Naive thymus-derived CD8-positive, alpha-beta T cell (primary cell): ENCODE data around the gene RNF150. TPM values are rescaled to one million over a fixed set of nuclear protein-coding genes. Genes with fewer than 3 reads are reported as not detected.

Experiments
- ATAC-seq, 2 donors: fragments of 150-1000 bp; cut with Tn5 transposase in 1 of 2; sonication (Bioruptor Pico), chemical (Tn5 transposase) in 1 of 2; 1 replicate in 1 of 2; 2 replicates in 1 of 2; pipeline ENCODE4 v1.10.0; 2021; ENCODE audit warnings: mild to moderate bottlenecking in 2 of 2, moderate library complexity in 2 of 2
- POLR2A ChIA-PET: fragments of 350-600 bp; sonication (Branson Sonifier 250); formaldehyde crosslinking; loops from one replicate; lab custom pipeline; 2021; ENCODE audit warnings: antibody characterized with exemption; lab: Charles Lee
- DNase-seq, 10 donors: peaks; one replicate each; pipeline versions ENCODE4 v3.0.0 to v3.0.0-alpha.2; 2020 to 2022
- H3K27ac Mint-ChIP-seq, 10 donors: one replicate each; pipeline ENCODE4 v1.8.0; 2020 to 2022; ENCODE audit warnings: mild to moderate bottlenecking in 10 of 10, mixed read lengths in 10 of 10, moderate library complexity in 4 of 10, inconsistent platforms in 1 of 10
- H3K27me3 Mint-ChIP-seq, 5 donors: one replicate each; pipeline ENCODE4 v1.8.0; 2021 to 2022; ENCODE audit warnings: mixed read lengths in 5 of 5
- H3K36me3 Mint-ChIP-seq, 3 donors: one replicate each; pipeline ENCODE4 v1.8.0; 2020 to 2022; ENCODE audit warnings: mixed read lengths in 3 of 3, mild to moderate bottlenecking in 2 of 3, inconsistent platforms in 1 of 3
- H3K4me1 Mint-ChIP-seq, 4 donors: one replicate each; pipeline ENCODE4 v1.8.0; 2021 to 2022; ENCODE audit warnings: mixed read lengths in 4 of 4
- H3K4me3 Mint-ChIP-seq, 10 donors: one replicate each; pipeline ENCODE4 v1.8.0; 2020 to 2022; ENCODE audit warnings: mild to moderate bottlenecking in 10 of 10, mixed read lengths in 10 of 10, moderate library complexity in 6 of 10, inconsistent platforms in 1 of 10
- H3K9me3 Mint-ChIP-seq, 9 donors: one replicate each; pipeline ENCODE4 v1.8.0; 2020 to 2022; ENCODE audit warnings: mixed read lengths in 9 of 9, mild to moderate bottlenecking in 3 of 9, inconsistent platforms in 1 of 9, moderate library complexity in 1 of 9
- polyA plus RNA-seq, 3 donors: library from polyadenylated mRNA; unstranded; fragments of 300-500 nt; fragmentation: Illumina TruSeq; gene quantifications; one replicate each; pipeline ENCODE4 v1.2.3, GENCODE V29; 2021
- total RNA-seq, 8 experiments: library from RNA in 2 of 8; stranded (reverse) in 2 of 8; gene quantifications; one replicate each; pipeline ENCODE4 v1.2.3 and lab custom pipeline; 2021 to 2026

RNF150 gene
- total and polyA plus RNA-seq, 5 experiments from 2014 or later, result not detected

- Mint-ChIP-seq H3K36me3 (no peaks in the 10 kb centered on the region), H3K4me1 (no peaks in the 10 kb centered on the region), H3K4me3 (no peak overlapping the region), H3K9me3 (peaks cover 0 to 4% (median 0%) of the 10 kb centered on the region in 9 donors), H3K27me3 (peaks cover 0 to 1% (median 0%) of the 10 kb centered on the region in 5 donors), H3K27ac (no peak overlapping the region)
- no peak for DNase-seq
- no peak for ATAC-seq
- POLR2A ChIA-PET, result no interaction called here
These were observed 105.2 kb downstream of the RNF150 start for GRCh38 chr4:141028024-141028529.

- peaks cover 0 to 1% (median 0%) of the 10 kb centered on the region in 5 donors for H3K27me3 Mint-ChIP-seq
- H3K27ac Mint-ChIP-seq, result no peak overlapping the region
- POLR2A ChIA-PET, result no interaction called here
- no peak for DNase-seq
- H3K4me1 Mint-ChIP-seq, result no peaks in the 10 kb centered on the region
- H3K36me3 Mint-ChIP-seq, result no peaks in the 10 kb centered on the region
- ATAC-seq, result no peak
- H3K9me3 Mint-ChIP-seq, result peaks cover 0 to 4% (median 0%) of the 10 kb centered on the region in 9 donors
- H3K4me3 Mint-ChIP-seq, result no peak overlapping the region
These were observed 105.8 kb downstream of the RNF150 start for GRCh38 chr4:141027421-141027820.

GRCh38 chr4:141026900-141027299 lies 106.4 kb downstream of the RNF150 start:
- no peaks in the 10 kb centered on the region for H3K36me3 Mint-ChIP-seq
- H3K9me3 Mint-ChIP-seq, result peaks cover 0 to 4% (median 0%) of the 10 kb centered on the region in 9 donors
- peaks cover 0 to 1% (median 0%) of the 10 kb centered on the region in 5 donors for H3K27me3 Mint-ChIP-seq
- DNase-seq, result no peak
- H3K27ac Mint-ChIP-seq, result no peak overlapping the region
- POLR2A ChIA-PET, result no interaction called here
- no peaks in the 10 kb centered on the region for H3K4me1 Mint-ChIP-seq
- no peak for ATAC-seq
- no peak overlapping the region for H3K4me3 Mint-ChIP-seq

- ATAC-seq (no peak), DNase-seq (no peak)
- Mint-ChIP-seq H3K27me3 (peaks cover 0 to 4% (median 0%) of the 10 kb centered on the region in 5 donors), H3K36me3 (no peaks in the 10 kb centered on the region), H3K4me3 (no peak overlapping the region), H3K4me1 (no peaks in the 10 kb centered on the region), H3K27ac (no peak overlapping the region), H3K9me3 (peaks cover 0 to 4% (median 0%) of the 10 kb centered on the region in 9 donors)
- POLR2A ChIA-PET, result no interaction called here
These were observed 110.2 kb downstream of the RNF150 start for GRCh38 chr4:141023051-141023450.

GRCh38 chr4:141022111-141022695 lies 111.1 kb downstream of the RNF150 start:
- DNase-seq (no peak), ATAC-seq (no peak)
- no peak overlapping the region for H3K4me3 Mint-ChIP-seq
- peaks cover 0 to 4% (median 0%) of the 10 kb centered on the region in 9 donors for H3K9me3 Mint-ChIP-seq
- H3K4me1 Mint-ChIP-seq, result no peaks in the 10 kb centered on the region
- H3K27me3 Mint-ChIP-seq, result peaks cover 0 to 4% (median 0%) of the 10 kb centered on the region in 5 donors
- no peaks in the 10 kb centered on the region for H3K36me3 Mint-ChIP-seq
- H3K27ac Mint-ChIP-seq, result no peak overlapping the region
- POLR2A ChIA-PET, result no interaction called here

- Mint-ChIP-seq H3K4me3 (no peak overlapping the region), H3K4me1 (no peaks in the 10 kb centered on the region), H3K27ac (no peak overlapping the region), H3K36me3 (no peaks in the 10 kb centered on the region), H3K27me3 (peaks cover 0 to 4% (median 0%) of the 10 kb centered on the region in 5 donors), H3K9me3 (peaks cover 0 to 4% (median 0%) of the 10 kb centered on the region in 9 donors)
- ATAC-seq, result no peak
- no peak for DNase-seq
- POLR2A ChIA-PET, result no interaction called here
These were observed 111.7 kb downstream of the RNF150 start for GRCh38 chr4:141021397-141022110.

- DNase-seq, result no peak
- no peaks in the 10 kb centered on the region for H3K36me3 Mint-ChIP-seq
- no peak for ATAC-seq
- H3K27ac Mint-ChIP-seq, result no peak overlapping the region
- H3K27me3 Mint-ChIP-seq, result peaks cover 0 to 4% (median 0%) of the 10 kb centered on the region in 5 donors
- POLR2A ChIA-PET, result no interaction called here
- H3K4me3 Mint-ChIP-seq, result no peak overlapping the region
- peaks cover 0 to 4% (median 0%) of the 10 kb centered on the region in 9 donors for H3K9me3 Mint-ChIP-seq
- H3K4me1 Mint-ChIP-seq, result no peaks in the 10 kb centered on the region
These were observed 112.4 kb downstream of the RNF150 start for GRCh38 chr4:141020801-141021261.

GRCh38 chr4:141019768-141020167 lies 113.5 kb downstream of the RNF150 start:
- Mint-ChIP-seq H3K9me3 (peaks cover 0 to 4% (median 0%) of the 10 kb centered on the region in 9 donors), H3K4me1 (no peaks in the 10 kb centered on the region), H3K27ac (no peak overlapping the region), H3K4me3 (no peak overlapping the region), H3K36me3 (no peaks in the 10 kb centered on the region), H3K27me3 (peaks cover 0 to 4% (median 0%) of the 10 kb centered on the region in 5 donors)
- no peak for ATAC-seq
- no peak for DNase-seq
- POLR2A ChIA-PET, result no interaction called here

GRCh38 chr4:141016117-141016798 lies 117.0 kb downstream of the RNF150 start:
- ATAC-seq, result no peak
- Mint-ChIP-seq H3K36me3 (no peaks in the 10 kb centered on the region), H3K9me3 (no peaks in the 10 kb centered on the region), H3K4me1 (no peaks in the 10 kb centered on the region), H3K4me3 (no peak overlapping the region), H3K27ac (no peak overlapping the region), H3K27me3 (peaks cover 0 to 4% (median 0%) of the 10 kb centered on the region in 5 donors)
- no peak for DNase-seq
- POLR2A ChIA-PET, result no interaction called here

GRCh38 chr4:141013899-141014298 lies 119.4 kb downstream of the RNF150 start:
- Mint-ChIP-seq H3K36me3 (no peaks in the 10 kb centered on the region), H3K4me3 (no peak overlapping the region), H3K27me3 (no peaks in the 10 kb centered on the region), H3K4me1 (no peaks in the 10 kb centered on the region), H3K9me3 (no peaks in the 10 kb centered on the region), H3K27ac (no peak overlapping the region)
- ATAC-seq (no peak), DNase-seq (no peak)
- POLR2A ChIA-PET, result no interaction called here

GRCh38 chr4:141011901-141012315 lies 121.4 kb downstream of the RNF150 start:
- DNase-seq, result no peak
- Mint-ChIP-seq H3K36me3 (no peaks in the 10 kb centered on the region), H3K4me1 (no peaks in the 10 kb centered on the region), H3K9me3 (no peaks in the 10 kb centered on the region), H3K27me3 (no peaks in the 10 kb centered on the region), H3K4me3 (no peak overlapping the region), H3K27ac (no peak overlapping the region)
- POLR2A ChIA-PET, result no interaction called here
- no peak for ATAC-seq

GRCh38 chr4:141009931-141010330 lies 123.3 kb downstream of the RNF150 start:
- Mint-ChIP-seq H3K27ac (no peak overlapping the region), H3K27me3 (peaks cover 0 to 4% (median 0%) of the 10 kb centered on the region in 5 donors), H3K36me3 (no peaks in the 10 kb centered on the region), H3K9me3 (no peaks in the 10 kb centered on the region), H3K4me1 (no peaks in the 10 kb centered on the region), H3K4me3 (no peak overlapping the region)
- ATAC-seq (no peak), DNase-seq (no peak)
- POLR2A ChIA-PET, result no interaction called here

GRCh38 chr4:141009129-141009528 lies 124.1 kb downstream of the RNF150 start:
- POLR2A ChIA-PET, result no interaction called here
- H3K9me3 Mint-ChIP-seq, result no peaks in the 10 kb centered on the region
- peaks cover 0 to 8% (median 0%) of the 10 kb centered on the region in 5 donors for H3K27me3 Mint-ChIP-seq
- DNase-seq, result no peak
- no peak for ATAC-seq
- H3K36me3 Mint-ChIP-seq, result no peaks in the 10 kb centered on the region
- no peak overlapping the region for H3K27ac Mint-ChIP-seq
- no peak overlapping the region for H3K4me3 Mint-ChIP-seq
- no peaks in the 10 kb centered on the region for H3K4me1 Mint-ChIP-seq
